GM11168 (cell line): ENCODE measurements around the gene EML4.
"Not testable (repeated sequence)": the region's sequence is repeated elsewhere in the genome, so short reads cannot be mapped to it uniquely, and the experiment has no call there.

Experiments
- in situ Hi-C: fragments of 300-500 bp; cut with MboI; formaldehyde crosslinking; loops from one replicate; pipeline ENCODE4 v1.12.0; 2022; ENCODE audit warnings: low sequenced_read_pairs; ENCODE audit not compliant: unreplicated experiment

EML4 gene

DNA sequence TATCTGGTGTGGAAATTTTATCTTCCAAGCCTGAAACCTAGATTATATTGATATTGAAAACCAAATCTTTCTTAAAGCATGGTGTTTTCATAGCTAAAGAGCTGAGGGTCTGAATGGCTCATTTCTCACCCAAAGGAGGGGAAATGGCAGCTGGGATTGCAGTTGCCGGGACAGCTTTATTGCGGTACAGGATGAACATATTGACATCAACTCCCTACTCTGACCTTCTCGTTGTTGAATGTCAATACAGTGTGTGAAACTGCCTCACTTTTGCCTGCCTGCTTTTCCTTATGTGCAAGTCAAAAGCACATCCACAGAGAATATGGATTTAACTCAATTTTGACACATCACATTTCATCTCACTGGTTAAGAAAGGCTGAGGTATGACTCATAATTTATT is 195.5 kb downstream of the EML4 start:
- in situ Hi-C loops, result no loop called here

DNA sequence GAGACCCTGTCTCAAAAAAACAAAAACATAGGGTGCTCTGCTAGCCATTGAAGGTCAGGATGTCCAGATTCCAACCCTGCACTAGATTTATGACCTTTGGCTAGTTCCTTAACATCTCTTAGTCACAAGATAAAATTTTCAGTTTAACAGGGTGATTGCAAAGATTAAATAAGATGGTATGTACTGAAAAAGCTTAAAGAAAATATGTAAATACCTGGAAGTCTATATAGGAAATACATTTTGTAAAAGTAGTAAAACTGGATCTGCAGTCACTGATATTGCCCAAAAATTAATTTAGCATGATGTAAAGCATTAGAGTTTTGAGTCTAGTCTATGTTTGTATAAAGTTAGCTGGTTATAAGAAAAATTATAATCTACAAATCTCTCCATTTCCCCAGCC is 197.3 kb downstream of the EML4 start:
- in situ Hi-C loops, result no loop called here

DNA sequence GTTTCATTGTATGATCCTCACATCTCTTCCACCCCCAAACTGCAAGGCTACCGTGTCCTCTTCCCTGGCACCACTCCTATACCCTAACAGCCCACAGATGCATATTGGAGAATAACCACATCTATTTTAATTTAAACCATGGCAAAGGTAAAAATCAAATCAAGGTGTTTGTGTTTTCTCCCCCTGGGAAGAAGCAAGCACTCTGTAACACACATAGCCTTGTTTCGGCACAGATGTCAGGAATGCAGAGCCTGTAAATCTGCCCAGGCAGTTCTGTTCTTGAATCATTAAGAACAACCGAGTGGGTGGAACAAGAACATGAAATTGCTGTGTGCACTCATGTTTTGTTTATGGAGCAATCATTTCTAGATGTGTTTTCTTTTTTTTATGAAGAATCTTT is 198.7 kb downstream of the EML4 start:
- in situ Hi-C loops, result no loop called here

DNA sequence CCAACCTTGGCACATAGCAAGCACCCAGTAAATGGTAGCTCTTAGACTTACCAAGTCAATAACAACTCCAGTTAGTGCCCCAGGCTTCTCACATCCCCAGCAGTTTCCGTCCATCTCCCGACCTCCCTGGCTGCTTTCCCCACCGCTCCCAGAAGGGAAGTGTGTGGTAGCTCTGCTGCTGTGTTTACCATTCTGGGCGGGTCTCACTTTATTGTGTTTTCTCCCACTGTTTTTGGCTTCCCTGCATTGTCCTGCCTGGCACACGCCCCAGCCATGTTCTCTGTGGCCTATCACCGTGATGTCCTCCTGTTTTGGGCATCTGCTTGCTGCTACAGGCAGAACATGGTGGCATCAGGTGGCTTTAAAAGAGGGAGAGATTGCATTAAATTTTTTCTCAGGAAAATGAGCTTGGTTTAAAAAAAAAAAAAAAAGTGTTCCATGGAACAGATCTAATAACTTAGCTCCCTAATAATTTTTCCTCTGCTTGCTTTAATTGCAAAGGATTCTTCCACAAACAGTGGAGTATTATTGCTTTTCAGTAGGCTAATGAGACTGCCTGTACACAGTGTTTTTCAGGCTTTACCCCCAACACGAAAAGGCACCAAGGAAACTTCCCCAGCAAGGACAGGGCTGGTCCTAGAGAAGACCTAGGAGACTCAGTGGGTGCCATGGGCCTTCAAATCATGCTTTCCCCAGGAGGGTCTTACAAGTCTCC is 199.8 kb downstream of the EML4 start:
- in situ Hi-C loops, result no loop called here

DNA sequence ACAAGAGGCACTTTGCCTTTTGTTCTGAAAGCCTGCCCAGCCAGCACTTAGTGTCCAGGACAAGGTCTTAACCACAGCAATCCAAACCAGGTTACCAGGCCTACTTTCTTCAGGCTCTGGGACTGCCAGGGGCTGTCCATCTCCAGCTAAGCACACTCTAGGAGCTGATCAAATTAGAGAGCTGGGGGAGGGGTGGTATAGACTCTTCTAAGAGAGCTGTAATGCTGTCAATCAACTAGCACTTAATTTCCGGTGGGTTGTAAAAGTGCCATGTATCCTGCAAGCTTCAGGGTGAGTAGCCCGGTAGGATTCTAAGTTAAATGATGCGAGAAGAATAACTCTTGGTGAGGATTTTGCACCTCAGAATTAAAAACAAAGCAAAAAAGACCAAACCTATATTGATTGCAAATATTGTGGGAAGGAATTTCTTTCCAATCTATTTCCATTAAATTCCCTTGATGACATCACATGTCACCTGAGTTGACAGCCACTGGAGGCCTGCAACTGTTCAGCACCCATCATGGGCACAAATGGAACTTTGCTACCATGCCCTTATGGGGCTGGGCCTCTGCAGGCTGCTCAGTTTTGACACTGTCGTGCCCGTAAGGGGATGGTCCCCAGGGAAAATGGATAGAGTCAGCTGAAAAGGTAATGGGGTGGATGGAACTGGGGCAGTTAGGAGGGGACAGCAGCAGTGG is 200.5 kb downstream of the EML4 start:
- in situ Hi-C loops, result no loop called here

DNA sequence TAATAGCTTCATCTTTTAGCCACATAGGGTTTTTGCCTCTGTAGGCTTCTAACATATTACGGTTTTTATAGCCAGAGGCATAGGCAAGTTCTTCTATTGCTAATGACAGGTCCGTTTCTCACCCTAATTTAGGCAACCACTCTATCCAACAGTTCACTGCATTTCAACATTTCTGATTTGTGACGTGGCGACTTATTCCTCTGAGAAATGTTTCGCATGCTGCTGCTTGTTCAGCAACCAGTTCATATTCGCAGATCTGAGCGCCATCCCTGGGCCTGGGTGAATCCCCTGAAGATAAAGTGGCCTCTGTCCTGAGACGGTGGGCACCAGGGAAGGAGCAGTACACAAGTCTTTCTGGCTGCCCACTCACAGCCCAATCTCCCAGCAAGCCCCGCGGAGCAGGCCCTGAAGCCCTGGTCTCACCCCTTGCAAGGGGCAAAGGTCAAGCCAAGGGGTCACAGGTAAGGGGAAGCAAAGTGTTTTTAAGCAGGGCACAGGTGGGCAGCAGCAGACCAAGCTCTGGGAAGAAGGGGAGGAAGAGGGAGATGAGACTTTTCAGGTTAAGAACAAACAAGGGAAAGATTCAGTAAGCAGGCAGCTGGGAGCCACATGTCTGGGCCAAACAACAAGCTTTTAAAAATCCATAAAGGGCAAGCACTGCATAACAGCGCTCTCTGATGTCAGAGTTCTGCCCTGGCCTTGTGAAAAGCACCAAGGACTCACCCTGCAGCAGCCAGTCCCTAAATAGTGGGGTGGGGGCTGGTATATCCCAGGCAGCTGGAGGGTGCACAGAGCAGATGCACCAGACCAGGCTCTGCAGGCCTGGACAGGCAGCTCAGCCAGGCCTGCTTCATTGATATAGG is 202.7 kb downstream of the EML4 start:
- in situ Hi-C loops, result no loop called here

DNA sequence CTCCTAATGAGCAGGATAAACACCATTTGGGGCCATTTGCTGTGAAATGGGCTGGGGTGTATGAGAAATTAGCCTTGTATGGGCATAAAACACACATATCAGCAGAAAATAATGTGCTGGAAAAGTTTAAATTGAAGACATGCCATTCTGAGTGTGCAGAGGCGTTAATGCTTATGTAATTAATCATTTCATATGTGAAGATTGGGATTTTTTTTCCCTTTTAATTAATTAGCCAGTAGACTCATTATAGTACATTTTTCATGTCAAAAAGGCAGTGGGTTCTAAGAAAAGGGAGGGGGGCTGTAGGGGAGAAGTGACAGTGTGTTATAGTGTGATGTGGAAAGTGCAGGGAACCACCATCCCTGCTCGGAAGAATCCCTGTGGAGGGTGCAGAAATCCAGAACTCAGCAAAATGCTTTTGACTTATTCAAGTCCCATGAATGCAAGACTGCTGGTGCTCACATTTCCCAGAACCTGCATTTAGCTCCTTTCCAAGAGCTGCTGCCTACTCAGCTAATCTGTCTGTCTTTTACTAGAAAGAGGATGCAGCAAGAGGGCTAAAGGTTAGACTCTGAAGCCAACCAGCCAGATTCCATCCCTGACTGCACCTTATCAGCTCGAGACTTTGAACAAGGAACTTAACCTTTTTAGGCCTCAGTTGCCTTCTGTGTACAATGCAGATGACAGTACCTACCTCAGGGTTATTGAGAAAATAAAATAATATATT is 203.5 kb downstream of the EML4 start:
- in situ Hi-C loops, result no loop called here

DNA sequence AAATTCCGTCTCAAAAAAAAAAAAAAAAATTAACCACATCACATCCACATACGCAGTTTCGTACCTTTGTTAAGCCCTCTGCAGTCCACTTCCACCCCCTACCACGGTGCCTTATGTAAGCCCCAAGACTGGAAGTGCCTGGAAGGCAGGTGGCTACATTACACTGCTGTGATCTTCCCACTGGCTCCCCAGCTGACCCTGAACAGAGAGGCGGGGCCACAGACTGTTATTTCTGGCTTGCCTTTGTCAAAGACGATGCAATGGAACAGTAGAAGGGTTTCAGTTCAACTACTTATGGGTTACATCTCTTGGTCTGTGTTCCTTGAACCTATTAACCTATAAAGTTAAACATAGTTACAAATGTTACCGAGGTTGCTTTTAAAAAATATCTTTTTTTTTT is 207.6 kb downstream of the EML4 start:
- in situ Hi-C loops, result no loop called here

DNA sequence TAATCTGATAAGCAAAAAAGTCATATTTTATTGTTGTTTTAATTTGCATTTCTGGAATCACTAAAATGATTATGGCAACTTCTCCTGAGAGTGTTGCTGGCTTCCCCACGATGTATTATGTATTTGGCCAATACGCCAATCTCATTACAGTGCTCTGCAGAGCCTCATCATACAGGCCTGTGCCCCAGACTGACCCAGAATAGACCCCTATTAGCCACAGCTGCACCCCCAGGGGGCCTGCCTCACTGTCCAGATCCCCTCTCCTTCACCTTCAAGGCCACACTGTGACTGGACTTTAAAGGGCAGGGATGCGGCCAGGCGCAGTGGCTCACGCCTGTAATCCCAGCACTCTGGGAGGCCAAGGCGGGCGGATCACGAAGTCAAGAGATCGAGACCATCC is 209.3 kb downstream of the EML4 start:
- in situ Hi-C loops, result no loop called here

DNA sequence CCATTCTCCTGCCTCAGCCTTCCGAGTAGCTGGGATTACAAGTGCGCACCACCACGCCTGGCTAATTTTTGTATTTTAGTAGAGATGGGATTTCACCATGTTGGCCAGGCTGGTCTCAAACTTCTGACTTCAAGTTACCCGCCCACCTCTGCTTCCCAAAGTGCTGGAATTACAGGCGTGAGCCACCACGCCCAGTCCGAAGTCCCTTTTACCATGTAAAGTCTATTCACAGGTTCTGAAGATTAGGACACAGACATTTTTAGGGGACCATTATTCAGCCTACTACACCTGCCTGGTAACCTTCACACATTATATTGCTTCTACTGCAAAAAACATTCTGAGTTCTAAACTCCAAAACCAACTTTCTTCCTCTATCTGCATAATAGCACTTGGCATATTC is 210.9 kb downstream of the EML4 start:
- in situ Hi-C loops, result not testable (repeated sequence)

DNA sequence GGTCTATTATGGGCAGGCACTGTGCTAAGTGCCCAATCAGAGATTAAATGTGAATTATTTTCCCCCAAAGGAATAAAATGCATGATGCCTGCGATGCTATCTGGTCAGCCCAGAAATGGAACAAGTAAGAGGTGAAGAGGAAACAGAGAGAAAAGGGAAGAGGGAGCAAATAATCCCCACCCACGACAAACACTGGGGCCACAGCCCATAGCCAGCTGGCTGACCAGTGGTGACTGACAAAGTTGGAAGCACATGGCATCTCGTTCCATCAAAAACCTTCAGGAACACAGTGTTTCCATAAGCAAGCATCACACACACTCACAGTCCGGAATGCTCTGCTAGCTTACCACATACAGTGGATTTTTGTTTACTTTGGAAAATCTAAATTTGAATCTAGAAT is 213.0 kb downstream of the EML4 start:
- in situ Hi-C loops, result no loop called here
